ENCODE measurements around the gene CHCT1. TPM values are rescaled to one million over a fixed set of nuclear protein-coding genes. Genes with fewer than 3 reads are reported as not detected.

The CHCT1 gene
- total and polyA plus RNA-seq, 2 donors (not counting 1 experiment from before 2014, with no cell fraction given): not detected

DNA sequence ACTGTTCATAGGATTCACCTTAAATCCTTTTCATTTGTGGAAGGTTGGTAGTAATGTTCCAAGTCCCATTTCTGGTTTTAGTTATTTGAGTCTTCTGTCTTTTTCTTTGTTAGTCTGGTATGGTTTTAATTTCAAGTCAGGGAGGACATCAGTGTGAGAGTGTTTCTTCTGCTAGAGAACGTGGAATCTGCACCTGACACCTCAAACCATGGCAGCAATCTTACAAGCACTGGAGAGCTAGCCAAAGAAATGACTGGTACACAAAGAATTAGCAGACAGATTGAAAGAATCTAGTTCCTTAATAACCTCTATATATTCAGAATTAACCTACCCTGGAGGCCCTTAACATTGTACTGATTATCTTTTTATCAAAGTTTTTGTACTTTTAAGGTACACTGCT, 50.2 kb downstream of the CHCT1 start:
- POLR2A ChIA-PET: no interaction called here
- Histone ChIP-seq H3K4me3 (ENCODE audit: control extremely low read depth in 1 of 5, extremely low read depth in 1 of 5, insufficient read depth in 1 of 5, low read depth in 2 of 5, low read length in 4 of 5) (no peak overlapping the region), H3K27ac (ENCODE audit: low read length in 2 of 2) (no peak overlapping the region), H3K36me3 (replicated peaks in 1 of 2; ENCODE audit: control extremely low read depth in 1 of 2, control insufficient read depth in 1 of 2, extremely low read depth in 1 of 2, insufficient read depth in 2 of 2, low read length in 1 of 2) (peaks cover 12 to 33% of the 10 kb centered on the region in 2 experiments), H3K4me1 (ENCODE audit: control insufficient read depth in 2 of 2, insufficient read depth in 2 of 2, low read length in 2 of 2) (no peaks in the 10 kb centered on the region), H3K79me2 (ENCODE audit: control insufficient read depth, insufficient read depth, low read length) (no peaks in the 10 kb centered on the region), H3K9me3 (ENCODE audit: control extremely low read depth in 1 of 3, control insufficient read depth in 2 of 3, insufficient read depth in 1 of 3, low read length in 2 of 3) (peaks cover 0 to 1% (median 0%) of the 10 kb centered on the region in 3 donors), H4K20me1 (ENCODE audit: control insufficient read depth, insufficient read depth, low read length, poor library complexity, severe bottlenecking) (no peaks in the 10 kb centered on the region), H3K9ac (ENCODE audit: low read length) (no peak overlapping the region), H2AFZ (ENCODE audit: insufficient read depth, low read depth, low read length, poor library complexity, severe bottlenecking) (no peak overlapping the region), H3K27me3 (replicated peaks in 1 of 4; ENCODE audit: control extremely low read depth in 1 of 4, control insufficient read depth in 3 of 4, insufficient read depth in 4 of 4, low read length in 3 of 4) (no peaks in the 10 kb centered on the region), H3K4me2 (replicated peaks; ENCODE audit: low read depth, low read length, poor library complexity, severe bottlenecking) (no peak overlapping the region)
- Mint-ChIP-seq H3K27ac (no peak overlapping the region), H3K9me3 (ENCODE audit: insufficient read depth) (no peaks in the 10 kb centered on the region), H3K27me3 (no peaks in the 10 kb centered on the region), H3K4me3 (no peak overlapping the region), H3K4me1 (no peaks in the 10 kb centered on the region)
- WGBS (ENCODE audit: insufficient coverage): no CpG with 5 or more reads among the region's 1 CpG
- TF ChIP-seq CTCF (IDR thresholded peaks at IDR 0.05) (no peak), EZH2 (IDR thresholded peaks at IDR 0.05; ENCODE audit: borderline replicate concordance, insufficient read depth, low read depth, low read length, poor library complexity, severe bottlenecking) (no peak)
- intact Hi-C loops (cut with micrococcal nuclease): no loop called here
- DNase-seq: no peak
- CTCF ChIA-PET: no interaction called here
- ATAC-seq (ENCODE audit: low read depth): no peak

DNA sequence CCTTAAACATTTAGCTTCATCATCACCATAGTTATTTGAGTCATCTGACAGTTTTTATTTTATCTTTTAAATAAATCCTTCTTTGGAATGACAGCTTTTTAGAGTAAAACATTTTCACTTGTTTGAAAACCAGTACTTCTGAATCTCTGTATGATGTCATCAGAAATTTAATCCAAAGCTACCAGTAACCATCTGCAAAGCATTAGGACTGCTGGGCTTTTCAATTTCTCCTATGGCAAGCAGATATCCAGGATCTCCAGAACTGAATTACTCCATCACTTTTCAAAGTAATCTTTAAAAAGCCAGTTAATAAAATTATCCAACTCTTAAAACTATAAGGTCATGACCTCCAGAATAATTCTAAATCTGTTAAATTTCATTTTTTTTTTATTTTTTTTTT, 51.5 kb downstream of the CHCT1 start:
- DNase-seq (no peak), ATAC-seq (ENCODE audit: low read depth) (no peak)
- intact Hi-C loops (cut with micrococcal nuclease): no loop called here
- Mint-ChIP-seq H3K4me1 (no peaks in the 10 kb centered on the region), H3K27me3 (no peaks in the 10 kb centered on the region), H3K27ac (no peak overlapping the region), H3K9me3 (ENCODE audit: insufficient read depth) (no peaks in the 10 kb centered on the region), H3K4me3 (no peak overlapping the region)
- Histone ChIP-seq H3K27me3 (replicated peaks in 1 of 4; ENCODE audit: control extremely low read depth in 1 of 4, control insufficient read depth in 3 of 4, insufficient read depth in 4 of 4, low read length in 3 of 4) (no peaks in the 10 kb centered on the region), H3K9me3 (ENCODE audit: control extremely low read depth in 1 of 3, control insufficient read depth in 2 of 3, insufficient read depth in 1 of 3, low read length in 2 of 3) (peaks cover 0 to 1% (median 0%) of the 10 kb centered on the region in 3 donors), H2AFZ (ENCODE audit: insufficient read depth, low read depth, low read length, poor library complexity, severe bottlenecking) (no peak overlapping the region), H3K79me2 (ENCODE audit: control insufficient read depth, insufficient read depth, low read length) (no peaks in the 10 kb centered on the region), H3K4me2 (replicated peaks; ENCODE audit: low read depth, low read length, poor library complexity, severe bottlenecking) (no peak overlapping the region), H4K20me1 (ENCODE audit: control insufficient read depth, insufficient read depth, low read length, poor library complexity, severe bottlenecking) (no peaks in the 10 kb centered on the region), H3K36me3 (replicated peaks in 1 of 2; ENCODE audit: control extremely low read depth in 1 of 2, control insufficient read depth in 1 of 2, extremely low read depth in 1 of 2, insufficient read depth in 2 of 2, low read length in 1 of 2) (peaks cover 12 to 27% of the 10 kb centered on the region in 2 experiments), H3K4me3 (ENCODE audit: control extremely low read depth in 1 of 5, extremely low read depth in 1 of 5, insufficient read depth in 1 of 5, low read depth in 2 of 5, low read length in 4 of 5) (no peak overlapping the region), H3K27ac (ENCODE audit: low read length in 2 of 2) (no peak overlapping the region), H3K4me1 (ENCODE audit: control insufficient read depth in 2 of 2, insufficient read depth in 2 of 2, low read length in 2 of 2) (no peaks in the 10 kb centered on the region), H3K9ac (ENCODE audit: low read length) (no peak overlapping the region)
- TF ChIP-seq CTCF (IDR thresholded peaks at IDR 0.05) (no peak), EZH2 (IDR thresholded peaks at IDR 0.05; ENCODE audit: borderline replicate concordance, insufficient read depth, low read depth, low read length, poor library complexity, severe bottlenecking) (no peak)
- POLR2A ChIA-PET: no interaction called here
- CTCF ChIA-PET: no interaction called here

Other genes with a start within 250 kb of the CHCT1 start
- 48.8 and 56.9 TPM in 2 replicates for gene USP32, start 30.4 kb upstream of the CHCT1 start, total RNA-seq
- gene USP32, start 30.4 kb upstream of the CHCT1 start, polyA plus RNA-seq: 7.7 and 12.3 TPM in 2 replicates
- 38.8 and 44.1 TPM in 2 replicates for gene APPBP2, start 103.8 kb downstream of the CHCT1 start, total RNA-seq
- gene APPBP2, start 103.8 kb downstream of the CHCT1 start, polyA plus RNA-seq: 6.3 and 10.9 TPM in 2 replicates
- 27.2 and 28.6 TPM in 2 replicates for gene PPM1D, start 177.7 kb downstream of the CHCT1 start, total RNA-seq
- 6.5 and 11.0 TPM in 2 replicates for gene PPM1D, start 177.7 kb downstream of the CHCT1 start, polyA plus RNA-seq